NCI-H2029 treated with DMSO at 0.1 percent for 48 hours (cell line): ENCODE results near the gene AP2A2.
"Not testable (repeated sequence)": the region's sequence is repeated elsewhere in the genome, so short reads cannot be mapped to it uniquely, and the experiment has no call there.

Source experiments
- DNase-seq: peaks from one replicate; lab custom pipeline; 2025; lab: John Stamatoyannopoulos, UW

The AP2A2 gene

GRCh38 chr11:975376-975775 lies 49.7 kb downstream of the AP2A2 start:
- DNase-seq = not testable (repeated sequence)

GRCh38 chr11:975827-976226 lies 50.2 kb downstream of the AP2A2 start:
- no peak for DNase-seq

- no peak for DNase-seq
Observed at GRCh38 chr11:976431-977160, 50.9 kb downstream of the AP2A2 start.

- no peak for DNase-seq
Observed at GRCh38 chr11:977830-978720, 52.4 kb downstream of the AP2A2 start.

GRCh38 chr11:978781-979180 lies 53.1 kb downstream of the AP2A2 start:
- no peak for DNase-seq

GRCh38 chr11:980438-981357 lies 55.0 kb downstream of the AP2A2 start:
- no peak for DNase-seq

- no peak for DNase-seq
Observed at GRCh38 chr11:981764-982163, 56.1 kb downstream of the AP2A2 start.

- no peak for DNase-seq
Observed at GRCh38 chr11:984546-984945, 58.9 kb downstream of the AP2A2 start.

GRCh38 chr11:985406-985805 lies 59.7 kb downstream of the AP2A2 start:
- no peak for DNase-seq

- DNase-seq = no peak
Observed at GRCh38 chr11:985848-986247, 60.2 kb downstream of the AP2A2 start.

- DNase-seq = no peak
Observed at GRCh38 chr11:986270-986951, 60.7 kb downstream of the AP2A2 start.

GRCh38 chr11:986952-987305 lies 61.3 kb downstream of the AP2A2 start:
- DNase-seq = no peak

GRCh38 chr11:987671-988070 lies 62.0 kb downstream of the AP2A2 start:
- DNase-seq = no peak

- no peak for DNase-seq
Observed at GRCh38 chr11:990101-990500, 64.4 kb downstream of the AP2A2 start.

- no peak for DNase-seq
Observed at GRCh38 chr11:991034-991433, 65.4 kb downstream of the AP2A2 start.

GRCh38 chr11:991711-992307 lies 66.1 kb downstream of the AP2A2 start:
- no peak for DNase-seq

- DNase-seq = no peak
Observed at GRCh38 chr11:992577-992976, 66.9 kb downstream of the AP2A2 start.

- no peak for DNase-seq
Observed at GRCh38 chr11:993632-994167, 68.0 kb downstream of the AP2A2 start.

GRCh38 chr11:995044-995751 lies 69.5 kb downstream of the AP2A2 start:
- no peak for DNase-seq

GRCh38 chr11:995752-996420 lies 70.2 kb downstream of the AP2A2 start:
- DNase-seq = no peak
